Osteoblast (primary cell): Measurements from ENCODE around the gene GNAI1. TPM values are rescaled to one million over a fixed set of nuclear protein-coding genes. Genes with fewer than 3 reads are reported as not detected.

Experiments used
- DNase-seq: peaks from one replicate; pipeline ENCODE4 v3.0.0; 2011; ENCODE audit warnings: low spot score, mixed read lengths; ENCODE audit not compliant: insufficient read length; ENCODE audit errors: missing footprints
- H2AFZ ChIP-seq: 2 replicates; pipeline ENCODE4 v1.6.0; 2011; ENCODE audit warnings: mild to moderate bottlenecking, low read length
- H3K27ac ChIP-seq: 2 replicates; pipeline ENCODE4 v1.5.1; 2011; ENCODE audit warnings: mild to moderate bottlenecking, low read depth, low read length, moderate library complexity
- H3K27me3 ChIP-seq: 2 replicates; pipeline ENCODE4 v1.6.0; 2012; ENCODE audit warnings: mild to moderate bottlenecking, control low read depth, inconsistent platforms, low read length, moderate library complexity; ENCODE audit not compliant: insufficient read depth
- H3K36me3 ChIP-seq: 2 replicates; pipeline ENCODE4 v1.5.1; 2011; ENCODE audit warnings: mild to moderate bottlenecking, low read length, control low read depth, moderate library complexity; ENCODE audit not compliant: insufficient read depth
- H3K4me1 ChIP-seq: 2 replicates; pipeline ENCODE4 v1.5.1; 2011; ENCODE audit warnings: mild to moderate bottlenecking, low read length, control low read depth, moderate library complexity; ENCODE audit not compliant: insufficient read depth
- H3K4me2 ChIP-seq: 2 replicates; pipeline ENCODE4 v1.6.0; 2011; ENCODE audit warnings: mild to moderate bottlenecking, low read length; ENCODE audit not compliant: insufficient read depth
- H3K4me3 ChIP-seq: fragments of 200-600 bp; sonication (generic); 3 replicates; pipeline ENCODE4 v1.5.1; 2012; ENCODE audit warnings: mild to moderate bottlenecking, low read length, inconsistent platforms; ENCODE audit not compliant: insufficient read depth
- H3K79me2 ChIP-seq: 2 replicates; pipeline ENCODE4 v1.6.0; 2012; ENCODE audit warnings: mild to moderate bottlenecking, low read length, control low read depth, inconsistent platforms; ENCODE audit not compliant: insufficient read depth
- H3K9me3 ChIP-seq: 2 replicates; pipeline ENCODE4 v1.5.1; 2011; ENCODE audit warnings: low read depth, low read length, control low read depth
- H4K20me1 ChIP-seq: 2 replicates; pipeline ENCODE4 v1.6.0; 2012; ENCODE audit warnings: mild to moderate bottlenecking, low read length, control low read depth; ENCODE audit not compliant: insufficient read depth
- CTCF ChIP-seq: IDR thresholded peaks from 2 replicates; pipeline ENCODE4 v1.5.1; 2011; ENCODE audit warnings: mild to moderate bottlenecking, low read depth, low read length, moderate library complexity; ENCODE audit errors: extremely low read depth
- total RNA-seq: library from RNA; depleted of rRNA; stranded (reverse); fragments of >200 nt; gene quantifications from 2 replicates; pipeline ENCODE4 v1.2.3, GENCODE V29; 2012

Gene GNAI1
- total RNA-seq, 1 donor = 36.2 TPM

DNA sequence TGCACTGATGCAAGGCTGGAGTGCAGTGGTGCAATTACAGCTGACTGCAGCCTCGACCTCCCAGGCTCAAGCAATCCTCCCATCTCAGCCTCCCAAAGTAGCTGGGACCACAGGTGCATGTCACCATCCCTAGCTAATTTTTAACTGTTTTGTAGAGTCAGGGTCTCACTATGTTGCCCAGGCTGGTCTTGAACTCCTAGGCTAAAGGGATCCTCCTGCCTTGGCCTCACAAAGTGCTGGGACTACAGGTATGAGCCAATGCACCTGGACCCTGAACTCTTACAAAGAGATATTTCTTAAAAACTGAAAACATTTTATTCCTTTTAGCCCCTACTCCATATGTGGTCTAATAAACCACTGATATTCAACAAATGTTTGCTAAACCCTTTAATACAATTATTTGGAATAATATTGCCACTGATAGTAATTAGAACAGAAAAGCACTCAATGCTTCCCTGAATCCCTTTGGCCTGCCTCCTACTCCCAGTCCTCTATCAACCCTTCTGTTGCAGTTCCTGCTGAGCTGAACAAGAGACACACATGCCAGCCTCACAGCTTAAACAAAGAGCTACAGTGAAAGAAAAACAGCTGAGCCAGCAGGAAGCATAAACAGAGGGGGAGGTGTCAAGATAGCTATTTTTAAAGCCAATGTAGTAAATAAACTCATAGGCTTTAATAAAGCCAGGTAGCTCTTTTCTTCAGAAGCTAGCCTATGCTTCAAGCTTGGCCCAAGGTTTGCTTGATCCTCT, 7.0 kb upstream of the GNAI1 start:
- TF ChIP-seq CTCF = no peak
- no peak overlapping the region for H3K27ac ChIP-seq
- H2AFZ ChIP-seq = no peak overlapping the region

GRCh38 chr7:80128918-80129317, 5.7 kb upstream of the GNAI1 start:
- Histone ChIP-seq H3K27ac (no peak overlapping the region), H3K4me3 (no peak overlapping the region), H3K79me2 (no peaks in the 10 kb centered on the region), H3K36me3 (no peaks in the 10 kb centered on the region), H3K4me2 (no peak overlapping the region), H4K20me1 (no peaks in the 10 kb centered on the region), H2AFZ (no peak overlapping the region), H3K9me3 (no peaks in the 10 kb centered on the region), H3K4me1 (no peaks in the 10 kb centered on the region), H3K27me3 (peaks cover 8% of the 10 kb centered on the region)
- no peak for DNase-seq
- no peak for TF ChIP-seq CTCF

More for the DNA sequence above, 7.0 kb upstream of the GNAI1 start:
- peaks cover 8% of the 10 kb centered on the region for H3K27me3 ChIP-seq
- H3K36me3 ChIP-seq = no peaks in the 10 kb centered on the region
- no peaks in the 10 kb centered on the region for H4K20me1 ChIP-seq
- H3K4me3 ChIP-seq = no peak overlapping the region
- H3K79me2 ChIP-seq = no peaks in the 10 kb centered on the region
- no peak overlapping the region for H3K4me2 ChIP-seq
- no peaks in the 10 kb centered on the region for H3K9me3 ChIP-seq
- no peak for DNase-seq
- no peaks in the 10 kb centered on the region for H3K4me1 ChIP-seq

GRCh38 chr7:80129785-80130184, 4.8 kb upstream of the GNAI1 start:
- H3K79me2 ChIP-seq = no peaks in the 10 kb centered on the region
- no peaks in the 10 kb centered on the region for H3K9me3 ChIP-seq
- H4K20me1 ChIP-seq = no peaks in the 10 kb centered on the region
- no peak for DNase-seq
- H3K4me1 ChIP-seq = peaks cover 3% of the 10 kb centered on the region
- no peak overlapping the region for H3K27ac ChIP-seq
- H3K4me2 ChIP-seq = no peak overlapping the region
- no peak overlapping the region for H2AFZ ChIP-seq
- H3K27me3 ChIP-seq = peaks cover 3% of the 10 kb centered on the region
- no peak overlapping the region for H3K4me3 ChIP-seq
- H3K36me3 ChIP-seq = no peaks in the 10 kb centered on the region
- no peak for TF ChIP-seq CTCF

DNA sequence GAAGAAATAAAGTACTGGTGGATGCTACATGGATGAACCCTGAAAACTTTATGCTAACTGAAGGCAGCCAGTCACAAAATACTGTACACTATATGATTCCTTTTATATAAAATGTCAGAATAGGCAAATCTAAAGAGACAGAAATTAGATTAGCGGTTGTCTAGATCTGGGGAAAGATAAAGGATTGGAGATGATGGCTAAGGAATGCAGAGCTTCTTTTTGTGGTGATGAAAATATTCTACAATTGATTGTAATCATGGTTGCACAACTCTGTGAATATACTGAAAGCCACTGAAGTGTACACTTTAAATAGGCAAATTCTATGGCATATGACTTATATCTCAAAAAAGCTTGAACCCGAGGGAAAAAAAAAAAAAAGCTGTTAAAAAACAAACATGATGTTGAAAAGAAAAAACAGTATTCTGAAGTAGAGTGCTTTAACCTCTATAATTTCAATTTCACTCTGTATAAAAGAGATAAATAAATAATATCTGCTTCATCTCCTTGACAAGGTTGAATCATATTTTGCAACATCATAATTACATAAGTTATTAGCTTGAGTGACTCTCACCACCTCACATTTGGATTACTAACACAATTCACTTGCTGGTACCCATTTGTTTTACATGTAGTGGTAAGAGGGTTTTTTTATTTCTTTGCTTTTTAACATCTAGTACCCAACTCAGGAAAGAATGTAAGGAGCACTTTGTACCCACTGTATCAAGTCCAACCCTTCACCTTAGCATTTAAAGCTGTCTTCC, 2.8 kb upstream of the GNAI1 start:
- peaks cover 9% of the 10 kb centered on the region for H3K4me1 ChIP-seq
- no peak overlapping the region for H3K4me2 ChIP-seq
- DNase-seq = no peak
- peaks cover 3% of the 10 kb centered on the region for H3K27me3 ChIP-seq
- peaks cover 13% of the 10 kb centered on the region for H3K79me2 ChIP-seq
- no peaks in the 10 kb centered on the region for H3K9me3 ChIP-seq
- H3K4me3 ChIP-seq = no peak overlapping the region
- no peaks in the 10 kb centered on the region for H3K36me3 ChIP-seq
- H3K27ac ChIP-seq = no peak overlapping the region
- no peak overlapping the region for H2AFZ ChIP-seq
- H4K20me1 ChIP-seq = peaks cover 8% of the 10 kb centered on the region
- TF ChIP-seq CTCF = no peak
